ENCODE measurements around the gene HNRNPC. TPM values are rescaled to one million over a fixed set of nuclear protein-coding genes. Genes with fewer than 3 reads are reported as not detected.

Gene HNRNPC
- total RNA-seq, 1 experiment from 2014 or later = 1,062 TPM

- no peak overlapping the region for H3K27ac Mint-ChIP-seq
- no peaks in the 10 kb centered on the region; a peak in 1 of 4 replicates for H3K4me1 Mint-ChIP-seq
- no peak overlapping the region for H2AK5ac ChIP-seq (ENCODE audit: insufficient read length, low read length)
- no peak for DNase-seq
- no peaks in the 10 kb centered on the region for H3K9me3 ChIP-seq (ENCODE audit: control insufficient read depth, low read depth, low read length)
- H4K20me1 ChIP-seq (ENCODE audit: control insufficient read depth, insufficient read depth, insufficient read length) = no peaks in the 10 kb centered on the region
- no peaks in the 10 kb centered on the region for H3K9me3 Mint-ChIP-seq
- H3K36me3 Mint-ChIP-seq (ENCODE audit: insufficient read depth in 1 of 3, low read depth in 3 of 3) = no peaks in the 10 kb centered on the region
- H3K4me1 ChIP-seq (ENCODE audit: insufficient read depth, low read length) = no peaks in the 10 kb centered on the region
- no CpG with 5 or more reads among the region's 2 CpGs for WGBS (ENCODE audit: extremely low coverage, insufficient read length, low lambda C conversion rate)
- no peak overlapping the region for H3K9ac ChIP-seq (ENCODE audit: extremely low read depth, insufficient read length, low read length)
- H3K27me3 ChIP-seq (ENCODE audit: insufficient read depth, low read length) = no peaks in the 10 kb centered on the region
- H2BK120ac ChIP-seq (ENCODE audit: low read depth, low read length, poor library complexity, severe bottlenecking) = no peak overlapping the region
- TF ChIP-seq, protein P1, sequence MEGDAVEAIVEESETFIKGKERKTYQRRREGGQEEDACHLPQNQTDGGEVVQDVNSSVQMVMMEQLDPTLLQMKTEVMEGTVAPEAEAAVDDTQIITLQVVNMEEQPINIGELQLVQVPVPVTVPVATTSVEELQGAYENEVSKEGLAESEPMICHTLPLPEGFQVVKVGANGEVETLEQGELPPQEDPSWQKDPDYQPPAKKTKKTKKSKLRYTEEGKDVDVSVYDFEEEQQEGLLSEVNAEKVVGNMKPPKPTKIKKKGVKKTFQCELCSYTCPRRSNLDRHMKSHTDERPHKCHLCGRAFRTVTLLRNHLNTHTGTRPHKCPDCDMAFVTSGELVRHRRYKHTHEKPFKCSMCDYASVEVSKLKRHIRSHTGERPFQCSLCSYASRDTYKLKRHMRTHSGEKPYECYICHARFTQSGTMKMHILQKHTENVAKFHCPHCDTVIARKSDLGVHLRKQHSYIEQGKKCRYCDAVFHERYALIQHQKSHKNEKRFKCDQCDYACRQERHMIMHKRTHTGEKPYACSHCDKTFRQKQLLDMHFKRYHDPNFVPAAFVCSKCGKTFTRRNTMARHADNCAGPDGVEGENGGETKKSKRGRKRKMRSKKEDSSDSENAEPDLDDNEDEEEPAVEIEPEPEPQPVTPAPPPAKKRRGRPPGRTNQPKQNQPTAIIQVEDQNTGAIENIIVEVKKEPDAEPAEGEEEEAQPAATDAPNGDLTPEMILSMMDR (conservative IDR thresholded peaks at IDR 0.05) = no peak
- H3K23ac ChIP-seq (ENCODE audit: insufficient read length, low read depth, low read length) = no peak overlapping the region
- H3K27me3 Mint-ChIP-seq (ENCODE audit: low read depth) = peaks cover 9% of the 10 kb centered on the region
- no peak overlapping the region for H3K18ac ChIP-seq (ENCODE audit: insufficient read length, low read depth, low read length)
- no peak overlapping the region for H4K8ac ChIP-seq (replicated peaks; ENCODE audit: insufficient read length, low read depth, low read length)
- H2BK15ac ChIP-seq (ENCODE audit: low read depth, low read length) = no peak overlapping the region
- no peak overlapping the region for H2BK5ac ChIP-seq (ENCODE audit: insufficient read length, low read length)
- H4K5ac ChIP-seq (ENCODE audit: insufficient read length, low read depth, low read length) = no peak overlapping the region
- H2BK12ac ChIP-seq (ENCODE audit: insufficient read length, low read depth, low read length) = no peak overlapping the region
- no peak overlapping the region for H2BK20ac ChIP-seq (ENCODE audit: low read depth, low read length, poor library complexity, severe bottlenecking)
- H3K4me3 Mint-ChIP-seq = no peak overlapping the region
- H3K27ac ChIP-seq (ENCODE audit: insufficient read length, low read depth, low read length) = no peak overlapping the region
- H2AFZ ChIP-seq (ENCODE audit: low read length) = no peak overlapping the region
- H3K4me2 ChIP-seq (ENCODE audit: insufficient read depth, insufficient read length, low read length) = no peak overlapping the region
- H3K79me1 ChIP-seq (ENCODE audit: insufficient read depth, low read depth, low read length, poor library complexity, severe bottlenecking) = no peaks in the 10 kb centered on the region
- no peaks in the 10 kb centered on the region for H3K79me2 ChIP-seq (ENCODE audit: insufficient read depth, low read length)
- H4K91ac ChIP-seq (ENCODE audit: insufficient read length, low read depth, low read length) = no peak overlapping the region
- no peak overlapping the region for H3K14ac ChIP-seq (ENCODE audit: insufficient read depth, low read length)
- no peak overlapping the region for H3T11ph ChIP-seq (ENCODE audit: low read length)
- H3K4ac ChIP-seq (ENCODE audit: low read depth, low read length) = no peak overlapping the region
- H3K56ac ChIP-seq (ENCODE audit: insufficient read length, low read depth, low read length) = no peak overlapping the region
- no peaks in the 10 kb centered on the region for H3K23me2 ChIP-seq (ENCODE audit: insufficient read length, low read depth, low read length, poor library complexity, severe bottlenecking)
These were observed 98.1 kb downstream of the HNRNPC start for GRCh38 chr14:21171128-21171527.

Data from H9 (cell line).